GM21528 (cell line): ENCODE results near the gene TNFRSF4.

Source experiments
- ATAC-seq: cut with Tn5 transposase; IDR thresholded peaks from one replicate; pipeline ENCODE4 v1.9.1; 2021; ENCODE audit warnings: mild to moderate bottlenecking, moderate library complexity; ENCODE audit not compliant: unreplicated experiment, low FRiP score

The TNFRSF4 gene

GRCh38 chr1:1171546-1172340 is 42.2 kb downstream of the TNFRSF4 start:
- no peak for ATAC-seq

- ATAC-seq, result no peak
These were observed 42.8 kb downstream of the TNFRSF4 start for GRCh38 chr1:1171161-1171545.

GRCh38 chr1:1170215-1171091 is 43.5 kb downstream of the TNFRSF4 start:
- no peak for ATAC-seq

GRCh38 chr1:1169429-1170214 is 44.3 kb downstream of the TNFRSF4 start:
- no peak for ATAC-seq

GRCh38 chr1:1168451-1169411 is 45.2 kb downstream of the TNFRSF4 start:
- no peak for ATAC-seq

GRCh38 chr1:1167841-1168450 is 46.0 kb downstream of the TNFRSF4 start:
- no peak for ATAC-seq

GRCh38 chr1:1167398-1167821 is 46.5 kb downstream of the TNFRSF4 start:
- ATAC-seq, result no peak

- ATAC-seq, result no peak
These were observed 47.1 kb downstream of the TNFRSF4 start for GRCh38 chr1:1166642-1167397.

GRCh38 chr1:1165900-1166421 is 48.0 kb downstream of the TNFRSF4 start:
- ATAC-seq, result no peak

- no peak for ATAC-seq
These were observed 48.5 kb downstream of the TNFRSF4 start for GRCh38 chr1:1165485-1165884.

GRCh38 chr1:1164701-1165451 is 49.1 kb downstream of the TNFRSF4 start:
- no peak for ATAC-seq

- no peak for ATAC-seq
These were observed 49.6 kb downstream of the TNFRSF4 start for GRCh38 chr1:1164361-1164700.

GRCh38 chr1:1163538-1164070 is 50.3 kb downstream of the TNFRSF4 start:
- ATAC-seq, result no peak

- ATAC-seq, result no peak
These were observed 51.1 kb downstream of the TNFRSF4 start for GRCh38 chr1:1162597-1163537.

- ATAC-seq, result no peak
These were observed 52.3 kb downstream of the TNFRSF4 start for GRCh38 chr1:1161683-1162079.
